Lower leg skin (tissue), 4 donors: ENCODE results near the gene PIP5K1C. TPM values are rescaled to one million over a fixed set of nuclear protein-coding genes. Genes with fewer than 3 reads are reported as not detected.

Experiments
- DNase-seq, 2 donors: peaks; one replicate each; pipeline ENCODE4 v3.0.0-alpha.2; 2019; ENCODE audit warnings: low spot score in 2 of 2
- H3K4me3 ChIP-seq: fragments of 200-600 bp; sonication (generic); 2 replicates; pipeline ENCODE4 v1.5.1; 2017; ENCODE audit warnings: mild to moderate bottlenecking, low read depth; ENCODE audit not compliant: poor library complexity, severe bottlenecking
- POLR2A ChIP-seq, 2 donors: fragments of 450-650 bp; IDR thresholded peaks; one replicate each; pipeline ENCODE4 v1.6.1; 2016 to 2017; ENCODE audit warnings: antibody characterized with exemption in 2 of 2, mild to moderate bottlenecking in 1 of 2, moderate library complexity in 1 of 2
- WGBS, 2 donors: methylation state at CpG; one replicate each; pipeline ENCODE4 v1.1.5; 2018; 5-methylcytosine and 5-hydroxymethylcytosine counted together
- intact Hi-C: fragments of 100-400 bp; cut with DNase I; formaldehyde crosslinking; loops from one replicate; pipeline ENCODE4 v1.15.0; 2023; ENCODE audit warnings: low total_unique reads
- total RNA-seq, 4 donors: library from RNA; depleted of rRNA; stranded (reverse); fragments of >200 nt; gene quantifications; one replicate each; pipeline ENCODE4 v1.1.0, GENCODE V29; 2016
- TF ChIP-seq, protein P1 (sequence below), 3 donors: fragments of 450-650 bp; IDR thresholded peaks; one replicate each; pipeline ENCODE4 v1.5.1; 2016; ENCODE audit warnings: antibody characterized with exemption in 3 of 3, mild to moderate bottlenecking in 3 of 3, moderate library complexity in 2 of 3

PIP5K1C gene
- total RNA-seq, 4 donors from 2014 or later = 14.1 to 27.3 (median 22.1) TPM

DNA sequence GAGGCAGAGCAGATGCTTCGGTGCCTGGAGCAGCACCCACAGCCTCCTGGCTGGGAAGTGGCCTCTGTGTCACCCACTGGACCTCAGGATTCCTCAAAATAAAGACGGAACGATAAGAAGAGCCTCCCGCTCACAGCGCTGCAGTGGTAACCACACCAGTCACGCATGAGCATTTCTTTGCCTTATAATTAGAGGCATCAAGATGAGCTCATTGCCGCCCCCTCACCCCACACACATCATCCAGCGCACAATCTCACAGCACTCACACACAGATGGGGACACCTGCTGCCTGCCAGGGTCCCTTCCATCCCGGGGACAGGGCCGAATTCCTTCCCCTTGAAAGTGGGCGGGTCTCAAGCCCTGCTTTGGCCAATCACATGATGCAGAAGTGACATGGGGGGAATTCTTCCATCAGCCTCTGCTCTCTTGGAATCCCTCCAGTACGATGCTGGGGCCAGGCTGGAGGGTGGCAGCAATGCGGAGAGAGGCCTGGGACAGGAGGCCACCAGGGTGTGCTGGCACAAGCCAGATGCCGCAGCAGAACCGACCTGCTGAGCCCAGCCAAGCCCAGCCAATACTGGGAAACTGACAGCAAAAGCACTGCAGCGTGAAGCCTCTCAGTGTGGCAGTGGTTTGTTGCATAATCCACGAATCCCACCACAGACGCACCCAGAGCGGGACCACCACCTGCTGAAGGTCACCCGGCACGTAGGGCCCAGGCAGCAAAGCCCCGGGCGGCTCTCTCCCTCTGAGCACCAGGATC, 16.0 kb downstream of the PIP5K1C start:
- no peak for TF ChIP-seq POLR2A (IDR thresholded peaks at IDR 0.05)
- TF ChIP-seq, protein P1, sequence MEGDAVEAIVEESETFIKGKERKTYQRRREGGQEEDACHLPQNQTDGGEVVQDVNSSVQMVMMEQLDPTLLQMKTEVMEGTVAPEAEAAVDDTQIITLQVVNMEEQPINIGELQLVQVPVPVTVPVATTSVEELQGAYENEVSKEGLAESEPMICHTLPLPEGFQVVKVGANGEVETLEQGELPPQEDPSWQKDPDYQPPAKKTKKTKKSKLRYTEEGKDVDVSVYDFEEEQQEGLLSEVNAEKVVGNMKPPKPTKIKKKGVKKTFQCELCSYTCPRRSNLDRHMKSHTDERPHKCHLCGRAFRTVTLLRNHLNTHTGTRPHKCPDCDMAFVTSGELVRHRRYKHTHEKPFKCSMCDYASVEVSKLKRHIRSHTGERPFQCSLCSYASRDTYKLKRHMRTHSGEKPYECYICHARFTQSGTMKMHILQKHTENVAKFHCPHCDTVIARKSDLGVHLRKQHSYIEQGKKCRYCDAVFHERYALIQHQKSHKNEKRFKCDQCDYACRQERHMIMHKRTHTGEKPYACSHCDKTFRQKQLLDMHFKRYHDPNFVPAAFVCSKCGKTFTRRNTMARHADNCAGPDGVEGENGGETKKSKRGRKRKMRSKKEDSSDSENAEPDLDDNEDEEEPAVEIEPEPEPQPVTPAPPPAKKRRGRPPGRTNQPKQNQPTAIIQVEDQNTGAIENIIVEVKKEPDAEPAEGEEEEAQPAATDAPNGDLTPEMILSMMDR (IDR thresholded peaks at IDR 0.05) = no peak
- intact Hi-C loops = no loop called here
- 88 to 91% methylated on average over 21 to 23 of the region's 23 CpGs for WGBS, 2 donors
- H3K4me3 ChIP-seq = no peak overlapping the region
- DNase-seq = no peak

DNA sequence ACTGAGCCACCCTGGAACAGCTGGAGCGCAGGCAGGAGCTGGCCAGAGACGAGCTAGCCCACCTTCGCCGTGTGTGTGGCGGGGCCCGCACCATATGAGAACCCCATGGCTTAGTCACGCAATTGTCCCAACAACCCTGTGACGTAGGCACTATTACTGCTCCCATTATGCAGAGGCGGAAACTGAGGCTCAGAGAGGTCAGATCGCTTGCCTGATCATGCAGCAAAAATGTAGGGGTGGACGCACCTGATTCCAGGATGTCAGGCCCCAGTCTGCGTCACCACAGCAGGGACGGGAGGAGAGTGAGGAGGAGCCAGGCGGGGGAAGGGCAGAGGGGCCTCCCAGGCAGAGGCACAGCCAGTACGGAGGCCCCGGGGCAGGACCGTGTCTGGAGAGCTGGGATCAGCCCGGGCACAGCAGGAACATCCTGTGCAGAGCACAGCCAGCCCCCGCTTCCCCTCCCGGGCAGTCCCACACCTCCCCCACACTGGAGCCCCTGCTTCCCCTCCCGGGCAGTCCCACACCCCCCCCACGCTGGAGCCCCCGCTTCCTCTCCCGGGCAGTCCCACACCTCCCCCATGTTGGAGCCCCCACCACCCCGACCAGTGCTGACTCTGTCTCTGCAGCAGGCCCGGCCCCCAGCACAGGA, 16.7 kb downstream of the PIP5K1C start:
- 55 to 70% methylated on average over 17 to 25 of the region's 26 CpGs for WGBS, 2 donors
- intact Hi-C loops = no loop called here
- no peak for DNase-seq
- no peak overlapping the region for H3K4me3 ChIP-seq
- TF ChIP-seq, protein P1 (IDR thresholded peaks at IDR 0.05) = no peak
- no peak for TF ChIP-seq POLR2A (IDR thresholded peaks at IDR 0.05)

- TF ChIP-seq POLR2A (IDR thresholded peaks at IDR 0.05) = no peak
- TF ChIP-seq, protein P1 (IDR thresholded peaks at IDR 0.05) = no peak
- DNase-seq = no peak
- H3K4me3 ChIP-seq = no peak overlapping the region
- intact Hi-C loops = no loop called here
- WGBS, 2 donors = 82 to 86% methylated on average over 14 to 17 of the region's 17 CpGs
Measured at GRCh38 chr19:3682741-3683404, 17.4 kb downstream of the PIP5K1C start.

DNA sequence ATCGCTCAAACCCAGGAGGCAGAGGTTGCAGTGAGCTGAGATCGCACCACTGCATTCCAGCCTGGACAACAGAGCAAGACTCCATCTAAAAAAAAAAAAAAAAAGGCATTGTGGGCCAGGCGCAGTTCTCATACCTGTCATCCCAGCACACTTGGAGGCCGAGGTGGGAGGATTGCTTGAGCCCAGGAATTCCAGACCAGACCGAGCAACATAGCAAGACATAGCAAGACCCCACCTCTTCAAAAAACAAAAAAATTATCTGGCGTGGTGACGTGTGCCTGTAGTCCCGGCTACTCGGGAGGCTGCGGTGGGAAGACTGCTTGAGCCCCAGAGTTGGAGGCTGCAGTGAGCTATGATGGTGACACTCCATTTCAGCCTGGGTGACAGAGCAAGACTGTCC, 18.0 kb downstream of the PIP5K1C start:
- DNase-seq = no peak
- TF ChIP-seq, protein P1 (IDR thresholded peaks at IDR 0.05) = no peak
- TF ChIP-seq POLR2A (IDR thresholded peaks at IDR 0.05) = no peak
- 97 to 98% methylated on average over 10 of the region's 10 CpGs for WGBS, 2 donors
- intact Hi-C loops = no loop called here
- no peak overlapping the region for H3K4me3 ChIP-seq

GRCh38 chr19:3680939-3681338, 19.3 kb downstream of the PIP5K1C start:
- no peak overlapping the region for H3K4me3 ChIP-seq
- 94 to 96% methylated on average over 12 of the region's 12 CpGs for WGBS, 2 donors
- no peak for DNase-seq
- intact Hi-C loops = no loop called here
- TF ChIP-seq, protein P1 (IDR thresholded peaks at IDR 0.05) = no peak
- no peak for TF ChIP-seq POLR2A (IDR thresholded peaks at IDR 0.05)
